GM19238 (cell line): Measurements from ENCODE around the gene EMID1.

Source experiments
- DNase-seq: peaks from one replicate; pipeline ENCODE4 v3.0.0; 2011; ENCODE audit warnings: low spot score; ENCODE audit not compliant: insufficient read length

Gene EMID1

GRCh38 chr22:29259253-29259899 lies 53.7 kb downstream of the EMID1 start:
- DNase-seq = no peak

DNA sequence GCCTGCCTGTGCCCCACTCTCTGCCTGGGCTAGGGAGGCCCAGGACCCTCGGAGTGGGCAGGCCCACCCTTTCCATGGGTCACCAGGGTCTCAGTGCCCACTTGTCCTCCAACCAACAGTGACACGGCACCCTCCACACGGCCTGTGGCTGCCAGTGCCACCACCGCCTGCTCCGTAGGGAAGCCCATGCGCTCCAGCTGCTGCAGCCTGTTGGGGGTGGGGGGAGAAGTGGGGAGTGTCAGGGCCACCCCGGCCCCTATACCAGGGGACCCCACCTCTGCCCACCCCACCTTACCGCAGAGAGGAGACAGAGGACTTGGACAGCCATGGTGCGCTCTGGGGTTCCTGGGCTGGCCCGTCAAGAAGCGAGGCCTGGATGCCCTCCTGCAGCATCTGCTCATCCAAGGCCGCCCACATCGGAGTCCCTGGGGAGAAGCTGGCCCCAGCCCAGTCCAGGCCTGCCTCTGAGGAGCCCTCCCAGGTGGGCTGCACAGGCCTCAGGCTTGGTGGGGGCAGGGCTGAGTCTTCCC lies 54.4 kb downstream of the EMID1 start:
- no peak for DNase-seq

DNA sequence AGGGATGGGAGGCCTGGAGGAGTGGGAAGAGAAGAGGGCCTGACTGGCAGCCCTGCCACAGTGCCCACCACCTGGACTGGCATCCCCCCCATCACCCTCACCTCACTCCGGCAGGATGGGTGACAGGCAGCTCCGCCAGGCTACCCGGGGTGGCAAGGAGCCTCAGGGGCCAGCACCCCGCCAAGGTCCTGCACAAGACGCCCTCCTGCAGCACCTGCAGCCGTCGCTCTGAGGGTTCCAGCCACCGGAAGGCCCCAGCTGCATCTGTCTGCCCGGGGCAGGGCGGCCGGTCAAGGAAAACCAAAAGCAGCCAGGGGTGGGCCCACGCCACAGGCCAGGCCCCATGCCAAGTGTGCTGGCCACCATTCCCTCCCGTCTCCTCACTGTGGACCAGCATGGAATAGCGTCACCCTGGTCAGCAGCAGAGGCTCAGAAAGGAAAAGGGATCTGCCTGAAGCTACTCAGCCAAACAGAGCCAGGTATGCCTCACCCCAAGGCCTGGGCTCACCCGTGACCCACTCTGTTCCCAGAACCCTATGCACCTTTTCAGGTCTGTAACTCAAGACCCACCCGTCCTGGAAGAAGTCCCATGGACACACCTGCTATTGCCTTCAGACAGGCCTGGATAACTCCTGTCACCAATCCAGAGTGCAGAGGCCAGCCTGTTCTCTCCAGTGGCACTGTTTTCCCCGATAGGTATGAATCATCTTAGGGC lies 55.1 kb downstream of the EMID1 start:
- DNase-seq = no peak

DNA sequence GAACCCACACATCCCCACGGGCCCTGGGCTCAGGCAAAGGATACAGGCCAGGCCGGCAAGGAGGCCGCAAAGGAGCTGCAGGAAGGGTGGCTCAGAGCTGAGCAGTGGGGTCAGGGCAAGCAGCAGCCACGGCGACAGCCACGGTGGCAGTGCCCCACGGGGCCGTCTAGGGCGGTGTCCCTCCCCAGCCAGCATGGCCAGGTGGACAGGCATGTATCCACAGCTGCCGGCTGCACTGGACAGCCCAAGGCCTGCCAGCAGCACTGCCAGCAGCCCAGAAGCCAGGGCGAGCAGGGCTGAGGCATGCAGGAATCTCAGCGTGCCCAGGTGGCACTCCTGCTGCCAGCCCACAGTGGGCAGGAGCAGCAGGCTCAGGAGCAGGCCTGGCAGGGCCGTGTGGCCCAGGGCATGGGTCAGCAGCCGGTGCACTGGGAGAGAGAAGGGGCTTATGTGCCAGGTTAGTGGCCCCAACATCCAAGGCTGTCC lies 58.1 kb downstream of the EMID1 start:
- DNase-seq = no peak

GRCh38 chr22:29265305-29265704 lies 59.6 kb downstream of the EMID1 start:
- DNase-seq = no peak

GRCh38 chr22:29265929-29266328 lies 60.2 kb downstream of the EMID1 start:
- no peak for DNase-seq

DNA sequence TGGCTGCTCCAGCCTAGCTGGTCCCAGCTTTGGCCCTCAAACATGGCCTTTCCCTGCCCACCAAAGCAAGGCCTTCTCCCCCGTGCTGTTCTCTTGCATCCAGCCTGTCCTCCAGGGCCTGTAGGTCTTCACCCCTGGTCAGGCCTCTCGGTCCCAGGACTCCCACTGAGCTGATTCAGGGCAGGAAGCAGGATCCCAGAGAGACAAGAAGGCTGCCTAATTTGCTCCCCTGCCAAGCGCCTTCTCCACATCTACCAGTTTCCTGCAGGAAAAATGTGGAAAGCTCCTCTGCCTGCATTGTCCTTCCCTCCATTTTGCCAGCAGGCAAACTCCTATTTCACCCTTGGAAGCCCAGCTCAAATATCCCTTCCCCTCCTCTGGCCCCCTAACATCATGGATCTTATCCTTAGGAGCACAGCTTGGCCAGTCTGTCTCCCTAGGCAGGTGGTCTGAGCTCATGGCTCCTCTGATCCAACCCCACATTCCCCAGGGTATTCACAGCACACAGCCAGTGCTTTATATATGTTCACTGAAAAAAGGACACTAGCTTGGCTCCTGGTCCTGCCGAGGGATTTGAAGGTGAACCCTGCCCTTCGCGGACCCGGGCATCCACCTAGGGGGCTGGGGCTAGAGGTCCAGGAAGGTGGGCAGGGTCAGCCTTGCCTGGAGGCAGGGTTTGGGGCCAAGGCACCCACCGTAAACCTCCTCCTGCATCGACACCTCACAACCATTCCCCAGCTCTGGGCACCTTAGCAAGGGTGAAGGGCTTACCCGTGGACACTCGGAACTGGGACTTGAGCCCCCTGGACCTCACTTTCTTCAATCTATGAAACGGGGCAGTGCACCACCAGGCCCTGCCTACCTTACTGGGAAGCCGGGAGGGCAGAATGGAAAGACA lies 61.1 kb downstream of the EMID1 start:
- DNase-seq = no peak

GRCh38 chr22:29267462-29267857 lies 61.8 kb downstream of the EMID1 start:
- DNase-seq = no peak

DNA sequence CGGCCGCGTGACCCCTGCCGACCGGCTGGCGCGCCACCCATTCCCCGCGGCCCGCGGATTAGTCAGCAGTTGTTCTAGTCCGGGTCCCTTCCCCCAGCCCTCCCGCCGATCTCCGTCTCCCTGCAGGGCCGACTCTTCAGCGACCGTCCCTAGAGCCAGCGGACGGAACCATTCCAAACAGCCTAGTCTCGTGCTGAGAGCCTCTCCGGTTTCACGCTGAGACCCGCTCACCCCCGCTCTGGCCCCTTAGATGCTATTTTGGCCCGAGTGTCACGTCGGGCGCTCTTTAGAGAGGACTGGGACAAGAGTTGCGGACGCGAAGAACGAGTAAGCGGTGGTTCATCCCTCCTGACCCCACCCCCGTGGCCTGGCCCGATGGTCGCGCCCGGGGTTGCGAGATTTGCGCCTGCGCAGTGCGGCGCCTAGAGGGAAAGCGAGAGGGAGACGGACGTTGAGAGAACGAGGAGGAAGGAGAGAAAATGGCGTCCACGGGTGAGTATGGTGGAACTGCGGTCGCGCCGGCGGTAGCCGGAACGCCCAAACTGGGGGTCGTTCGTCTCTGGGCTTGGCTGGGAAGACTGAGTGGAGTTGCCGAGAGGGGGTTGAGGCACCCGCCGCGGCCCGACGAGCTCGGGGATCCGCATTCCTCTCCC lies 62.3 kb downstream of the EMID1 start, which contains the start of the genes EWSR1 and RHBDD3:
EWSR1 (plus strand) TSS at position 411 of the 653 bp plus-strand sequence; CDS start at position 480, 69 bp downstream.
RHBDD3 (minus strand) TSS at position 124 of the 653 bp plus-strand sequence. CDS start 2,355 bp downstream, outside the sequence.
- peak; percentile 87 for DNase-seq

GRCh38 chr22:29268511-29269229 lies 63.0 kb downstream of the EMID1 start:
- no peak for DNase-seq

DNA sequence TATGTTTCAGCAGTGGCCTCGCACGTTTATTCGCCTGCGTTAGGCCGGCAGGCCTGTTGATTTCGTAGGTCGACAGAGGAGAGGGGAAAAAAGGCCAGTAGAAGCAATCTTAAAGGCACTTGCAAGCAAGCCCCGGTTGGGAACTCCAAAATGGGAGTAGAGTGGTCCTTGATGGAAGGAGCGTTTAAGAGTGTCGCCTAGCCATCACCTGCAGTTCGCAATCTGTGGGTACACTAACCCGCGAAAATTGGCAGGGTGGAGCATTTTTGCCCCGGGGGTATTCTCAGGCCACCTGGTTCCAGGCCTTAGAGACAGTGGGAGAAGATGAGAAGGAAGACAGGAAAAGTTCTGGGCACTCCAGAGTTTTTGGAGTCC lies 63.5 kb downstream of the EMID1 start:
- no peak for DNase-seq

- DNase-seq = no peak
These were observed 64.2 kb downstream of the EMID1 start for GRCh38 chr22:29269731-29270474.

DNA sequence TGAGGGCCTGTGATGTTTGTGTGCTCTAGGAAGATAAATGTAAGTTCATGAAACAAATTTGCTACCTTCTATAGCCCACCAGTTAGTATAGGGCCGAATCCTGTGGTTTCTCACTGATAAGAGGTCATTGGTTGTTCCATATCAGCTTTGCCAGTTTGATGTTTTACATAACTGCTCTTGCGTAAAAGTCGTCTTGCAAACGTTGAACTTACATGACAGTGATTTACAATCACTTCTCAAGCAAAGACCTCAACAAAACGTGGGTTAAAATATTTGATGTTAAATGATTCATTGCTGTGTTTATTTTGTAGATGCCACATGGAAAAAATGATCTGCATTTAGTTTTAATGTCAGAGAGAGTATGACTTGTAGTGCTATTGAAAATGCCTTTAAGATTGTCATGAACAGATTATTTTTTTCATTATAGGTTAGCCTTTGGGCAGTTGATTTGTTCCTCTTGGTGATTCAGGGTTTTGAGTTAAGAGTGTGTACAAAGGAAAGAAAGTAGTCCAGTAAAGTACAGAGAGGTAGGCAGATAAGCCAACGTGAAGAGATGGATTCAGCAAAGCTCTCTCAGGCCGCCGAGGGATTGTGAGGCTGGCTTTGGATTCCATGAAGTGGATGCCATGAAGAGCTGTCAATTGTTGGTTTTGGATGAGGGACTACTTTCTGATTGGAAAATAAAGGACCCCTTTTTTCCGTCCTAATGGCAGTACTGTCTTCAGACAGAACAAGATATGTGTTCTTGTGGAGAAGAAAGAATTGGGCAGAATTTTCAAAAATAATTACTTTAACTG lies 65.0 kb downstream of the EMID1 start:
- DNase-seq = no peak

GRCh38 chr22:29272624-29273023 lies 66.9 kb downstream of the EMID1 start:
- DNase-seq = no peak

DNA sequence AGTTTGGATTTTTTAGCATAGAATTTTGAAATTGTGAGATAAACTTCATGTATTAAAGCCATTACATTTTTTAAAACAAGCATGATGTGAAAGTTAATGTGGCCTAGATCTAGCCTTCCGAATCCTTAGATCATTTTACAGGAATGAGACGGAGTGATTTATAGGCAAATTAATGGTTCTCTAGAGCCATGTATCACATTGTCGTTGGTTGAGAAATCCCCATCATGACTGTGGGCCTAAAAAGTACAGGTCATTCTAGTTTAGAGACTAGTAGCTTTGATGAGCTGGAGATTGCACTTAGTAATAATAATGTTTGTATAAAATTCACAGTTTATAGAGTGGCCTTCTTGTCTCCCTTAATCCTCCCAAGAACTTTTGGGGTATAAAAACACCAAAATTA lies 69.5 kb downstream of the EMID1 start:
- no peak for DNase-seq

DNA sequence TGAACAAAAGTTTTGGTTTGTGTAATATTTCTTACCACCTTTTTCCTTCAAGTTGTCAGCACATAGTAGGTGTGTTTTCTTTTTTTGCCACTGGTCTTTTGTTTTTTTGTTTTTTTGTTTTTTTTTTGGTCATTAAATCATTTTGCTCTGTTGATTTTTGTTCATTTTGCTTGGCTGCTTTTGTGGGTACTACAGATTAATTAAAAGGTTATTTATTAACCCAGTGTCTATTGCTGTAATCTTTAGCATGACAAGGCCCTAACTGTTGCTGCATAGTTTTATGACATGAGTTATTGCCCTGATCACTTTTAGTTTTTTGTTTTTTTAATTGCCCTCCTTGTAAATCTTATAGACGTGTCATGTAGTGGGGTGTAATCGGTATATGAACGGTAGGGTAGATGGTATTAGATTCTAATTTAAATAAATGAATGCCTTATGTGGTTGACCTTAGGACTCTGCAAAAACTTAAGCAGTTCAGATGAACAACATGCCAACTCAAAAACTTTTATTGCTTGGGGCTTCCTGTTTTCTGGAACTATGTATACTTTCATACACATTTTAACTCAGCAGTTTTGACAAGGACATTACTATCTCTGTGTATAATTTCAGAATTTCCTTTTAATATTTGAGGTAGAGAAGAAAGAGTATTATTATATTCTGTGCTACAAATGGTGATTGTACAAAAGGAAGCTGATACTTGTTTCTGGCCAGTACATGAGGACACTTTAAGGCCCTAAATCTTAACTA lies 70.3 kb downstream of the EMID1 start:
- DNase-seq = no peak

- DNase-seq = no peak
These were observed 72.2 kb downstream of the EMID1 start for GRCh38 chr22:29277927-29278326.

GRCh38 chr22:29284196-29284595 lies 78.5 kb downstream of the EMID1 start:
- no peak for DNase-seq
